Endothelial cell of umbilical vein (primary cell): ENCODE data around the gene PRPF40B. TPM values are rescaled to one million over a fixed set of nuclear protein-coding genes. Genes with fewer than 3 reads are reported as not detected.

Source experiments
- BruUV-seq: library from RNA; stranded (reverse); fragments of 400-500 nt; replicated peaks from 2 replicates; lab custom pipeline; 2021; lab: Mats Ljungman, UMichigan
- CTCF ChIA-PET: fragments of 300-600, 350-600 bp; sonication (Branson Sonifier 250); formaldehyde crosslinking; loops from one replicate; lab custom pipeline; 2021; ENCODE audit warnings: antibody characterized with exemption, inconsistent platforms; lab: Charles Lee
- POLR2A ChIA-PET: fragments of 300-600, 350-600 bp; sonication (Branson Sonifier 250); formaldehyde crosslinking; loops from one replicate; lab custom pipeline; 2021; ENCODE audit warnings: antibody characterized with exemption, inconsistent platforms; lab: Charles Lee
- DNase-seq: peaks from one replicate; pipeline ENCODE4 v3.0.0-alpha.2; 2011; ENCODE audit warnings: low read depth, low spot score
- FAIRE-seq: peaks from 2 replicates; lab custom pipeline; 2011; peaks lifted over from hg19 to GRCh38; lab: Jason Lieb, UNC
- H2AFZ ChIP-seq: 2 replicates; pipeline ENCODE4 v1.6.0; 2012; ENCODE audit warnings: low read depth, low read length, control low read depth, inconsistent platforms
- H3K27ac ChIP-seq: 2 replicates; pipeline ENCODE4 v1.5.1; 2011; ENCODE audit warnings: low read depth, mild to moderate bottlenecking, control low read depth, low read length, moderate library complexity; ENCODE audit not compliant: insufficient read depth
- H3K27me3 ChIP-seq, 2 experiments: 2 replicates each; pipeline versions ENCODE4 v1.6.0 to v1.6.1; 2011; ENCODE audit warnings: low read length in 2 of 2, mixed read lengths in 1 of 2; ENCODE audit not compliant: control insufficient read depth in 2 of 2, insufficient read depth in 2 of 2
- H3K36me3 ChIP-seq, 2 experiments: 2 replicates in 1 of 2; 3 replicates in 1 of 2; pipeline ENCODE4 v1.5.1; 2011; ENCODE audit warnings: low read length in 2 of 2, mild to moderate bottlenecking in 1 of 2, moderate library complexity in 1 of 2; ENCODE audit not compliant: control insufficient read depth in 2 of 2, insufficient read depth in 2 of 2; ENCODE audit errors: extremely low read depth in 1 of 2
- H3K4me1 ChIP-seq: 3 replicates; pipeline ENCODE4 v1.5.1; 2011; ENCODE audit warnings: mild to moderate bottlenecking, low read length; ENCODE audit not compliant: control insufficient read depth, insufficient read depth; ENCODE audit errors: extremely low read depth
- H3K4me2 ChIP-seq: 2 replicates; pipeline ENCODE4 v1.6.1; 2011; ENCODE audit warnings: low read length, control low read depth, mixed read lengths; ENCODE audit not compliant: insufficient read depth
- H3K4me3 ChIP-seq, 3 experiments: fragments of 200-600 bp in 1 of 3; sonication (generic), shearing (Covaris generic) in 1 of 3; replicated peaks in 1 of 3; 2 replicates each; pipeline ENCODE4 v1.5.1; 2011 to 2016; ENCODE audit warnings: control low read depth in 3 of 3, low read length in 3 of 3, mild to moderate bottlenecking in 2 of 3, inconsistent platforms in 1 of 3, low read depth in 1 of 3, moderate library complexity in 1 of 3; ENCODE audit not compliant: insufficient read depth in 1 of 3
- H3K79me2 ChIP-seq: 2 replicates; pipeline ENCODE4 v1.6.0; 2012; ENCODE audit warnings: low read length, inconsistent platforms; ENCODE audit not compliant: control insufficient read depth, insufficient read depth
- H3K9ac ChIP-seq: replicated peaks from 2 replicates; pipeline ENCODE3; 2011; ENCODE audit warnings: low read length, control low read depth; ENCODE audit not compliant: insufficient read depth; ENCODE audit errors: extremely low read depth
- H3K9me1 ChIP-seq: replicated peaks from 3 replicates; pipeline ENCODE4 v1.6.0; 2011; ENCODE audit warnings: mild to moderate bottlenecking, low read length; ENCODE audit not compliant: control insufficient read depth, insufficient read depth; ENCODE audit errors: extremely low read depth
- H3K9me3 ChIP-seq: replicated peaks from 2 replicates; pipeline ENCODE4 v1.5.1; 2012; ENCODE audit warnings: low read length, inconsistent platforms; ENCODE audit not compliant: control insufficient read depth, insufficient read depth
- H4K20me1 ChIP-seq: replicated peaks from 2 replicates; pipeline ENCODE3; 2011; ENCODE audit warnings: mild to moderate bottlenecking, low read length; ENCODE audit not compliant: control insufficient read depth, insufficient read depth; ENCODE audit errors: extremely low read depth
- POLR2A ChIP-seq: IDR thresholded peaks from 2 replicates; pipeline ENCODE4 v1.6.1; 2012; ENCODE audit warnings: low read depth, mild to moderate bottlenecking, control low read depth, low read length
- dilution Hi-C: fragments of 300-500 bp; cut with MboI; formaldehyde crosslinking; loops from one replicate; pipeline ENCODE4 v1.15.0; 2019; ENCODE audit warnings: low sequenced_read_pairs; ENCODE audit not compliant: extremely low pct_ligation_motif_present
- intact Hi-C: fragments of 100-400 bp; cut with micrococcal nuclease; formaldehyde crosslinking; loops from one replicate; pipeline ENCODE4 v1.10.0; 2022
- polyA plus RNA-seq, 4 experiments: library from polyadenylated mRNA; depleted of rRNA in 3 of 4; stranded (reverse) in 3 of 4; unstranded in 1 of 4; fragments of >200 nt; gene quantifications; 2 replicates each; pipeline versions ENCODE4 v1.2.1 to v1.2.3, GENCODE V29; 2011 to 2012; ENCODE audit warnings: missing spikeins in 1 of 4
- total RNA-seq: library from RNA; stranded (reverse); gene quantifications from 2 replicates; pipeline ENCODE4 v1.2.3, GENCODE V29; 2021
- TF ChIP-seq, protein P1 (sequence below), 2 donors: IDR thresholded peaks; 1 replicate in 1 of 2; 2 replicates in 1 of 2; pipeline ENCODE4 v1.5.1; 2011; ENCODE audit warnings: low read length in 2 of 2, mild to moderate bottlenecking in 2 of 2, moderate library complexity in 2 of 2, control low read depth in 1 of 2, inconsistent platforms in 1 of 2, low read depth in 1 of 2; ENCODE audit not compliant: insufficient read depth in 1 of 2; ENCODE audit errors: extremely low read depth in 1 of 2

The PRPF40B gene
- total and polyA plus RNA-seq, 2 donors (not counting 3 experiments of a cell fraction or from before 2014, with no cell fraction given) = 5.4 to 9.9 TPM

DNA sequence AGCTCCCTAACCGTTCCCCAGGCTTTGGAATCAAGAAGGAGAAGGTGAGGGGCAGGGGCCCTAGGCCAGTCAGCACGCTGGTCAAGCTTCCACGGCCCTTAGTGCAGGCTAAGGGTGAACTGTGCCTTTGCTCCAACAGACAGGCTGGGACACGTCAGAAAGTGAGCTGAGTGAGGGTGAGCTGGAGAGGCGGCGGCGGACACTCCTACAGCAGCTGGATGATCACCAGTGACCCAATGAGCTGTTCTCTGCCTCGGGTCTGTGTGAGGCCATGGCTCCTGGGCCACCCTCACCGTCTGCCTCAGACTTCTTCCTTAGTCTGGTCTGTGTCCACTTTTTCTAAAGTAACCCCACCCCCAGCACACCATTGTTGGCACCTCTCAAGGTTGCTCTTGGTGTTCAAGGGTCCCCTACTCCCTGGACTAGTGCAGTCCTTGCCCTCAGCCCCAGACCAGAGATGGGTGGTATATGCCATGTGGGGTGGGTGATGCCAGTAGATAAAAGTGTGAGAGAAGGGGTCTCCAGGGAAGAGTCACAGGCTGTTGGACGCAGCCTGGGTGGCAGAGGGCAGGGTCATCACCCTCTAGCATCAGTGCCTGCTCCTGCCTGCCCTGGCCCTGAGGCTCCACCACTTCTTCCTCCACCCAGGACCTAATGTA is 20.7 kb downstream of the PRPF40B start:
- BruUV-seq = no TSS peak
- POLR2A ChIA-PET = interaction anchor here (1.7 kb wide), 1 partner anchor 97 kb away, joined by 8 read pairs; the partner anchor contains the start of gene TMBIM6
- CTCF ChIA-PET = interaction anchor here (0.5 to 6.8 kb wide), 13 partner anchors 11 to 195 kb away, joined by 3 to 93 read pairs (median 5); partner anchors contain the start of genes FMNL3, PRPF40B and TMBIM6

More for the DNA sequence above, 20.7 kb downstream of the PRPF40B start:
- Histone ChIP-seq H3K27ac (no peak overlapping the region), H3K9ac (no peak overlapping the region), H3K9me1 (no peaks in the 10 kb centered on the region), H3K36me3 (peaks cover 26 to 42% of the 10 kb centered on the region in 2 experiments), H3K9me3 (no peaks in the 10 kb centered on the region), H4K20me1 (no peaks in the 10 kb centered on the region), H3K27me3 (no peaks in the 10 kb centered on the region), H2AFZ (no peak overlapping the region), H3K4me3 (no peak overlapping the region), H3K79me2 (no peaks in the 10 kb centered on the region), H3K4me1 (peaks cover 31% of the 10 kb centered on the region), H3K4me2 (no peak overlapping the region)
- intact Hi-C loops = loop anchor here (1.0 to 2.0 kb wide), 3 partner anchors 63 to 119 kb away; partner anchors contain the start of gene FMNL3
- no peak for DNase-seq
- peak; percentile 33 for TF ChIP-seq POLR2A
- TF ChIP-seq, protein P1, sequence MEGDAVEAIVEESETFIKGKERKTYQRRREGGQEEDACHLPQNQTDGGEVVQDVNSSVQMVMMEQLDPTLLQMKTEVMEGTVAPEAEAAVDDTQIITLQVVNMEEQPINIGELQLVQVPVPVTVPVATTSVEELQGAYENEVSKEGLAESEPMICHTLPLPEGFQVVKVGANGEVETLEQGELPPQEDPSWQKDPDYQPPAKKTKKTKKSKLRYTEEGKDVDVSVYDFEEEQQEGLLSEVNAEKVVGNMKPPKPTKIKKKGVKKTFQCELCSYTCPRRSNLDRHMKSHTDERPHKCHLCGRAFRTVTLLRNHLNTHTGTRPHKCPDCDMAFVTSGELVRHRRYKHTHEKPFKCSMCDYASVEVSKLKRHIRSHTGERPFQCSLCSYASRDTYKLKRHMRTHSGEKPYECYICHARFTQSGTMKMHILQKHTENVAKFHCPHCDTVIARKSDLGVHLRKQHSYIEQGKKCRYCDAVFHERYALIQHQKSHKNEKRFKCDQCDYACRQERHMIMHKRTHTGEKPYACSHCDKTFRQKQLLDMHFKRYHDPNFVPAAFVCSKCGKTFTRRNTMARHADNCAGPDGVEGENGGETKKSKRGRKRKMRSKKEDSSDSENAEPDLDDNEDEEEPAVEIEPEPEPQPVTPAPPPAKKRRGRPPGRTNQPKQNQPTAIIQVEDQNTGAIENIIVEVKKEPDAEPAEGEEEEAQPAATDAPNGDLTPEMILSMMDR (IDR thresholded peaks at IDR 0.05; ENCODE audit: extremely low read depth in 1 of 2, insufficient read depth in 1 of 2, low read depth in 1 of 2, low read length in 2 of 2) = no peak
- dilution Hi-C loops = no loop called here
- no peak for FAIRE-seq
